ENCODE measurements around the gene MGLL.

- TF ChIP-seq CTCF (IDR thresholded peaks at IDR 0.05; ENCODE audit: borderline replicate concordance, extremely low read depth, low read length, poor library complexity, severe bottlenecking) = no peak
- no peak for TF ChIP-seq EZH2 (IDR thresholded peaks at IDR 0.05; ENCODE audit: borderline replicate concordance, low read depth, low read length, severe bottlenecking)
Observed at GRCh38 chr3:127777332-127777731, 45.0 kb downstream of the MGLL start.
